ENCODE measurements around the gene SLC1A4.
A peak's percentile ranks its signal among the peaks of the same experiment; 100 is the strongest.
"Not testable (repeated sequence)": the region's sequence is repeated elsewhere in the genome, so short reads cannot be mapped to it uniquely, and the experiment has no call there.

The SLC1A4 gene

GRCh38 chr2:64995041-64995440 lies 5.8 kb downstream of the SLC1A4 start:
- DNase-seq = no peak

GRCh38 chr2:64996871-64997307 lies 7.7 kb downstream of the SLC1A4 start:
- peak; percentile 40 for DNase-seq

GRCh38 chr2:64998658-64999061 lies 9.5 kb downstream of the SLC1A4 start:
- peak; percentile 48 for DNase-seq

DNA sequence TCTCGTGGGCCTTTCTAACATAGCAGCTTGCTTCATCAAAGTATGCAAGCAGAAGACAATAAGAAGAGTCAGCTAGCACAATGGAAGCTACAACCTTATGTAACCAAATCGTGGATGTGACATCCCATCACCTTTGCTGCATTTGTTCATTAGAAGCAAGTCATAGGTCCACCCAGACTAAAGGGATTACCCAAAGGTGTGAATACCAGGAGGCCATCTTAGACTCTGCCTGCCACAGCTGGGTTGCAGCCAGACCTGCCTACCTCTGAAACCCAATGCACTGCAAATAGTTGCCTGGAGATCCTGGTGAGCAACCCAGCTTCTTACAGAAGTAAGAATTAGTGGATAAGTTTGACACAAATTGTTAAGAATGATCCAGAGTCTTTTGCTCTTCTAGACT lies 10.6 kb downstream of the SLC1A4 start:
- DNase-seq = no peak

DNA sequence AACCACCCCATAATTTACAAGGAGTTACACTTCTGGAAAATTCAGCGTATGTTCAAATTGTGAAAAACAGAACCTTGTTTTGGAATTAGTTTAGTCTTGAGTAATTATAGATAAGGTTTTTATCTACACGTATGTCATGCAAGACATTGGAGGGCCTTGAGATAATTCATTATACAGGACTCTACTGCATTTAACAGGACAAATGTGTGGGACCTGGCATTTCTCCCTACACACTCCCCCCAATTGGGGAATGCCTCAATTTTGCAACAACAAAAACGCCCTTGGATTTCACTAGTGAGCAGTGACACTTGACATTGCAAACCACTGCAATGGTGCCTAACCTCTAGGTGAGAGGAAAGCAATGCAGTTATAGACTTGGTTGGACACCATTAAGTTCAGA lies 11.4 kb downstream of the SLC1A4 start:
- DNase-seq = no peak

- DNase-seq = no peak
Measured at GRCh38 chr2:65003037-65003436, 13.8 kb downstream of the SLC1A4 start.

DNA sequence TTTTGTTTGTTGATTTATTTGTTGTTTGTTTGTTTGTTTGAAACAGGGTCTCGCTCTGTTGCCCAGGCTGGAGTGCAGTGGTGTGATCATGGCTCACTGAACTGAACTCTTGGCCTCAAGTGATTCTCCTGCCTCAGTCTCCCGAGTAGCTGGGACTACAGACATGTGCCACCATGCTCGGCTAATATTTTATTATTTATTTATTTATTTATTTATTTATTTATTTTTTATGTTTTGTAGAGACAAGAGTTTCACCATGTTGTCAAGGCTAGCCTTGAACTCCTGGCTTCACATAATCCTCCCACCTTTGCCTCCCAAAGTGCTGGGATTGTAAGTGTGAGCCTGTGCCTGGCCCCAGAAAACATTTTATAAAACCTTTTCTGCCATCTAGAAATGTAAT lies 15.0 kb downstream of the SLC1A4 start:
- not testable (repeated sequence) for DNase-seq

DNA sequence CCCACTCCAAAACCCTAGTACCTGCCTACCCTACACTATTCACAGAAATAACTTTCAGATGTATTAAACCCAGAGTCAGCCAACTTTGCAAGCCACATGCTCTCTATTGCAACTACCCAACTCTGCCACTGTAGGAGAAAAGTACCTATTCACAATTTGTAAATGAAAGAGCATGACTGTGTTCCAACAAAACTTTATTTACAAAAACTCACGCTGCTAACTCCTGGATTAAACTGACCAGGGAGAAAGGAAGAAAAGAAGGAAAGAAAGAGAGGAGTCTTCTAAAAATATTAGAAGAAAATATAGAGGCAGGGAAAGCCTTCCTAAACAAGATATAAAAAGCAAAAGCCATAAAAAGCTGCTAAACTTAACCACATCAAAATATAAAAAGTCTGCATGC lies 24.6 kb downstream of the SLC1A4 start:
- DNase-seq = no peak

- no peak for DNase-seq
Measured at GRCh38 chr2:65015731-65016130, 26.5 kb downstream of the SLC1A4 start.

DNA sequence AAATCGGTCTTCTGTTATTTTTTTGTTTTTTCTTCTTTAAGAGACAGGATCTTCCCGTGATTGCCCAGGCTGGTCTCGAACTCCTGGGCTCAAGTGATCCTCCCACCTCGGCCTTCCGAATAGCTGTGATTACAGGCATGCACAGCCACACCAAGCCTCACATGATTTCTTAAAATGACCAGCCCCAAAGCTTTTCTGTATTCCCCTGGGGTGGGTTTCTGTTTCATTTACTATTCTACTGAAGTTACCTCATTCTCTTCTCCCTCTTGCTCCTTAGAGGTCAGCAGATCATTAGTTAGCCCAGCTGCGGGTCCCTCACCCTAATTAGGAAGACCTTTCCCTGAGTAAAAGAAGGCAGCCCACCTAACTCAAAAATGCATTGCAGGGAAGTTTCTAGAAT lies 27.6 kb downstream of the SLC1A4 start:
- DNase-seq = no peak

DNA sequence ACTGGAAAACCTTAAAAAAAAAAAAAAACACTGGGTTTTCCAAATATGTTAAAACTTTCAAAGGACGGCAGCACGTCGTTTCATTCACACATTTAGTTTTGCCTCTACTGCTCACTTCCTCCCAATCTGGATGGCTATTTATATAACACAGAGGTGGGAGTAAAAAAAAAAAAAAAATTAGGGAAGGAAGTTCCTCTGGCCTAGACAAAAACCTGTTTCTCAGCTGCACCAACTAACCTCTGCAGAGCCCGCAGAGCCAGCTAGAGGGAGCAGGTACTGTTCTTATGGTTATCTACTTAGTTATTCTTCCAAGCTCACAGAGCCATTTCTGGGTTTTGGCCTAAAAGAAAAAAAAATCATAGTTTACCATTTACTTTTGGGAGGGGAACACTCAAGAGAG lies 28.1 kb downstream of the SLC1A4 start:
- DNase-seq = peak; percentile 24

DNA sequence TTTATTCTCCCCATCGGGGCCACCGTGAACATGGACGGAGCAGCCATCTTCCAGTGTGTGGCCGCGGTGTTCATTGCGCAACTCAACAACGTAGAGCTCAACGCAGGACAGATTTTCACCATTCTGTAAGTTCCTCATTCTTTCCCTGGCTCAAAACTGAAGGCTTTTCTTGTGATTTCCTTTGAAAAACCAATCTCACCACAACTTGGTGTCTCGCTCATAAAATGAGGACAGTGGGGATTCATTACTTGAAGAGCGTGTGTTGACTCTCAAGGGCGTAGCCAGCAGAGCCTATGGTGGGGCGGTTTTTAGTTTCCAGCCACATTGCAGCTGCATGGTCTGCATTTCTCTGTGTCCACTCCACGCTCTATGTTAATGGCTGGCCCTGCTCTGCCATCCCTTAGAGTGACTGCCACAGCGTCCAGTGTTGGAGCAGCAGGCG lies 29.0 kb downstream of the SLC1A4 start:
- peak; percentile 27 for DNase-seq

DNA sequence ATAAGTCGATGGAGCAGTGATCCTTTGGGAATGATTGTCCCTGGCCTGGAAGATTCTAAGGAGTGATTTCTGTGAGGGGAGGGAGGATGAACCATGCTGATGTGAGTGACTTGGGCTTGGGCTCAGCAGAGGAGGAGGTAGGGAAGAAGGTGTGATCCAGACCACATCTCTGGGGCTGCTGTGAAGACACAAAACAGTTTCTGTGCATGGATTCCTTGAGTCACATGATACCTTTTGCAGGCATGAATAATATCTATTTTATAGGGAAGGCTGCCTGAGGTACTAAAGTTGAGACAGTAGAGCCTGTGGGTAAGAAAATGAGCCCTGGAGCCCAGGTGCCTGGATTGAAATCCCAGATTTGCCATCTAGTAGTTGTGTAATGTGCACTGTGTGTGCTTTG lies 29.8 kb downstream of the SLC1A4 start:
- DNase-seq = no peak

DNA sequence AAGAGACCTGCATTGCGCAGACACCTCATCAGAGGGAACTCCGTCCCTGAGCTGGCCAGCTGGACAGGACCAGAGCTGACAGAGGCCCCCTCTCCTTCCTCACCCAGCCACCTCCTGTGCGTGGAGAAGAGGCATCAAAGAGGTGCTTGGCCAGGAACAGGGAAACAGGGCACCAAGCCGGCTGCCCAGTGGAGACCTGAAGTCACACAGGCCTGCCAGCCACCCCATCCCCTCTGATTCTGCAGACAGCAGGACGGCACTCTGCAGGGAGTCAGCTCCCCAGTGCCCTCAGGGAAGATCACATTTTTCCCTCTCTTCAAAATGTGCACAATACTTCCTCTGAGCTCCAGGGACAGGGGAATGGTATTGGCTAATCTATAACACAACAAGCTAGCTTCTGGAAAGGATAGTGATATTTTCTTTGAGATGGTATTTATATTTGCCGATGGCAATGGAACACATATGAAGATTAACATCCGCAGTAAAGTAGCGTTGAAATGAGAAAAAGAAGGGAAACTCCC lies 30.5 kb downstream of the SLC1A4 start:
- no peak for DNase-seq

DNA sequence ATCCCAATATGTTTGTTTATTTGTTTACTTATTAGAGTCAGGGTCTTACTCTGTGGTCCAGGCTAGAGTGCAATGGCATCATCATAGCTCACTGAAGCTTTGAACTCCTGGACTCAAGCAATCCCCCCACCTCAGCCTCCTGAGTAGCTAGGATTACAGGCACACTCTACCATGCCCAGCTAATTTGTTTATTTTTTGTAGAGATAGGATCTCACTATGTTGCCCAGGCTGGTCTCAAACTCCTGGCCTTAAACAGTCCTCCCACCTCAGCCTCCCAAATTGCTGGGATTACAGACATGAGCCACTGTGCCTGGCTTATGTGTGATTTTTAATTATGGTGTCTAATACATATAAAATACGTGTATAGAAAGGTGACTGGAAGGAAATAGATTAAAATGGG lies 31.1 kb downstream of the SLC1A4 start:
- DNase-seq = not testable (repeated sequence)

DNA sequence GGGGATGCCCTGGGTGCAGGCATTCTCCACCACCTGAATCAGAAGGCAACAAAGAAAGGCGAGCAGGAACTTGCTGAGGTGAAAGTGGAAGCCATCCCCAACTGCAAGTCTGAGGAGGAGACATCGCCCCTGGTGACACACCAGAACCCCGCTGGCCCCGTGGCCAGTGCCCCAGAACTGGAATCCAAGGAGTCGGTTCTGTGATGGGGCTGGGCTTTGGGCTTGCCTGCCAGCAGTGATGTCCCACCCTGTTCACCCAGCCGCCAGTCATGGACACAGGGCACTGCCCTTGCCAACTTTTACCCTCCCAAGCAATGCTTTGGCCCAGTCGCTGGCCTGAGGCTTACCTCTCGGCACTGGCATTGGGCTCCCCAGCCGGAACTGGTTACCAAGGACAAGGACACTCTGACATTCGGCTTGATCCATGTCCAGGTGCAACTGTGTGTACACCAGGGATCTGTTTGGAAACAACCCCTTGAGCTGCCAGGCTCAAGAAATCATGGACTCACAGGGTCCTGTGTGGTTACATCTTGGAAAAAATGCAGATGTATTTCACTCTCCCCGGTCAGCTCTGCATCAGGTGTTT lies 31.8 kb downstream of the SLC1A4 start:
- no peak for DNase-seq

DNA sequence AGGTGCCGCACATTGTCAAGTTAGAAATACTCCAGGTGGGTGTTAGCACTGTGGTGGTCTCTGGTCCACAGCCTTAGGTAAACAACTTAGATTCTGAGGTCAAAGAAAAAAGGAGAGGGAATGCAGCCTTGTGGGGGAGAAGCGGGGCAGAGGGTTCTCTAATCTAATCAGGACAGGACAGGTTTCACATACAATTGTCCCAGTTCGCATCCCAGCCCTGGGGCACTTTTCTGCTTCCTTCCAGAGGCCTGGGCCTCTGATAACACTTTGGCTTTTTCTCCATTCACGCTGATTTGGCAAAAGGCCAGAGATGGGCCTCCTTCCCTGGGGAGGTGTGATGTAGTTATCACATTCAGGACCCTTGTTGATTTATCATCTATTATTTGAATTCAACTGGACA lies 32.5 kb downstream of the SLC1A4 start:
- no peak for DNase-seq

DNA sequence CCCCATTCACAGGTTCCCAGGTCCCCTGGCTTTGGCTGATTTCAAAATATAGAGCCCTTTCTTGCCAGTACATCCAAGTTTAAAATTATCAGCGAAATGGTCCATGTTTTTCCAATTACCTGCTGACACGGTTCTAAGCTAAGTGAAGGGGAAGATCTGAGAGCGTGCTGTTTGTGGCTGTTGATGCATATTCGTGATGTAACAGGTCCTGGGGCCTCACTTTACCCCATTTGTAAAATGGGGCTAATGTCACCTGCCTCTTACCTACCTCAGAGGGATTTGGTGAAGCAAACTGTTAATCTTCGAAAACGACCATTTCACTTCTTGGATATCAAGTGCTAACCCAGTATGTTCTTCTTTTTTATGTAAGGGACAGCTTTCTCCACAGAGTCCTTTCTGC lies 33.0 kb downstream of the SLC1A4 start:
- DNase-seq = no peak

DNA sequence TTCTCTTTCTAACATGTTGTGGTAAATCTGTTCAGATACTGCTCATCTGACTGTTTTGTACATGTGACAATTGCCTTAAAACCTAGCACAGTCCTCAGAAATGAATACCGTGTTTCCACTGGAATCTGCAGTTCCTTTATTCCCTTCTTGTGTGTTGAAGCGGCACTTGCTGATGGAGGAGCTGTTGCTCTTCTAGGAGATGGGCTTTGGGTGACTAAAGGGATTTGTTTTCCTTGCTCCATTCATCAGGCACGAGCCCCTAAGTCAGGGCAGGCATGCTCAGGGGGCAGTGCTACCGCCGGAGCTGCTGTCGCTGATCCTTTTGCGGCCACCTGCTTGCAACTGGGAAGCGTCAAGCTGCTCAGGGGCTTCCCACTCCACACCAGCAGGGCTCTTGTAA lies 34.5 kb downstream of the SLC1A4 start:
- no peak for DNase-seq

- no peak for DNase-seq
Measured at GRCh38 chr2:65024149-65024829, 35.1 kb downstream of the SLC1A4 start.

GRCh38 chr2:65025453-65026123 lies 36.4 kb downstream of the SLC1A4 start:
- DNase-seq = peak; percentile 24

DNA sequence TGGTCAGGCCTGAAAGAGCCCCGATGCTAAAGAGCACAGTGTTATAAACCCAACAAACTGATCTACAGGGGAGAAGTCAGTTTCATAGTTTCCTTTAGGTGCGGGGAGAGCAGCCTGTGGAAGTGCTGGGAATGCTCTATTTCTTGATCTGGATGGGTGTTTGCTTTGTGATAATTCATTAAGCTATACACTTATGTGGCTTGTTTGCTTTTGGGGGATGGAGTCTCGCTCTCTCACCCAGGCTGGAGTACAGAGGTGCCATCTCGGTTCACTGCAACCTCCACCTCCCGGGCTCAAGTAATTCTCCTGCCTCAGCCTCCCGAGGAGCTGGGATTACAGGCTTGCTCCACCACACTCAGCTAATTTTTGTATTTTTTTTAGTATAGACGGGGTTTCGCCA lies 37.0 kb downstream of the SLC1A4 start:
- DNase-seq = no peak

DNA sequence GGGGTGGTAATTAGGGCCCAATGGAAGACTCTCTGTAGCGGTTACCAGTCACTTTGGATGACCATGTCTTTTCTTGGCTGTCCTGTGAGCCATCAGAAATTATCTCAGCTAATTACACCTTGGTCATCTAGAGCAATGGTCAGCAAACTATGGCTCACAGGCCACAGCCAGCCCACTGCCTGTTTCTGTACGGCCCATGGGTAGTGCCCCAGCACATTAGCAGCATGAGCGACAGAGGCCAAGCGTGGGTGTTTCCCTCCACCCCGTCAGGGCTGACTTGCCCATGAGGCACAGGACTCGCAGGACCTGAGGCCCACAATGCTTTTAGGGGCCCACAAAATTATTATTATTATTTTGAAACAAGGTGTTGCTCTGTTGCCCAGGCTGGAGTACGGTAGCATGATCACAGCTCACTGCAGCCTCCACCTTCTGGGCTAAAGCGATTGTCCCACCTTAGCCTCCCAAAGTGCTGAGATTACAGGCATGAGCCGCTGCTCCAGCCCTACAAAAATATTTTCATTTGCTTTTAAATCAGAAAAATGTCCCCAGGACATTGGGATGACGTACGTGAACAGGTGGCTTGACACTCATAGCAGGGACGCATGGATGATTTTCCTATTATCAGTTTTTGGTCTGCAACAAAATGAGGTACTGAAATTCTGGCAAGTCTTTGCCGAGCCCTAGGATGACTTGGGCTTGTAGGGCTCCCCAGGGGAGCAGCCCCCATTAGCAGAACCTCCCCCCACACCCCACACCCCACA lies 37.7 kb downstream of the SLC1A4 start:
- DNase-seq = no peak
